ENCODE results near the gene HDAC9.

- TF ChIP-seq CTCF (IDR thresholded peaks at IDR 0.05; ENCODE audit: insufficient read depth, low read depth, low read length) (no peak), EZH2 (IDR thresholded peaks at IDR 0.05; ENCODE audit: insufficient read depth, low read length) (no peak)
These were observed 466.5 kb downstream of the HDAC9 start for GRCh38 chr7:18962031-18962430.

All from astrocyte (in vitro differentiated cells and primary cell).